ENCODE measurements around the gene SPECC1.

- no peak for TF ChIP-seq CTCF (IDR thresholded peaks at IDR 0.05; ENCODE audit: low read depth, low read length)
- TF ChIP-seq POLR2A (IDR thresholded peaks at IDR 0.05; ENCODE audit: extremely low read depth, insufficient read length): no peak
- no peak for TF ChIP-seq MYC (IDR thresholded peaks at IDR 0.05; ENCODE audit: low read depth, low read length)
- TF ChIP-seq MAX (IDR thresholded peaks at IDR 0.05; ENCODE audit: low read depth, low read length): no peak
Measured at GRCh38 chr17:20259668-20260067, 250.5 kb downstream of the SPECC1 start.

Data from NB4 (cell line).